Cardiac septum (tissue), 1 donor: ENCODE measurements around the gene ANO10. TPM values are rescaled to one million over a fixed set of nuclear protein-coding genes. Genes with fewer than 3 reads are reported as not detected.
"Not testable (repeated sequence)": the region's sequence is repeated elsewhere in the genome, so short reads cannot be mapped to it uniquely, and the experiment has no call there.

Experiments used
- DNase-seq: peaks from one replicate; pipeline ENCODE4 v3.0.0-alpha.2; 2020; ENCODE audit warnings: low spot score
- intact Hi-C: fragments of 100-400 bp; cut with DNase I; formaldehyde crosslinking; loops from one replicate; pipeline ENCODE4 v1.14.0; 2022
- total RNA-seq: library from RNA; stranded (reverse); fragmentation: NEBNext Ultra II Directional; extraction: Animal tissue kit (Norgen Biotek cat#: 25700); gene quantifications from one replicate; pipeline ENCODE4 v1.2.1, GENCODE V29; 2021
- donor health status: DM: no; HTN: no; CAD: no.

The ANO10 gene
- total RNA-seq, 1 donor from 2014 or later: 15.3 TPM

GRCh38 chr3:43584043-43584826 lies 37.6 kb downstream of the ANO10 start:
- intact Hi-C loops: no loop called here
- DNase-seq: no peak

- intact Hi-C loops: no loop called here
Measured at GRCh38 chr3:43583481-43583880, 38.3 kb downstream of the ANO10 start.

GRCh38 chr3:43582866-43583265 lies 38.9 kb downstream of the ANO10 start:
- intact Hi-C loops: no loop called here
- no peak for DNase-seq

More at GRCh38 chr3:43583481-43583880, 38.3 kb downstream of the ANO10 start:
- no peak for DNase-seq

- intact Hi-C loops: no loop called here
- no peak for DNase-seq
Measured at GRCh38 chr3:43581343-43581742, 40.5 kb downstream of the ANO10 start.

GRCh38 chr3:43580181-43580580 lies 41.6 kb downstream of the ANO10 start:
- DNase-seq: no peak
- intact Hi-C loops: no loop called here

GRCh38 chr3:43573576-43573975 lies 48.2 kb downstream of the ANO10 start:
- intact Hi-C loops: no loop called here
- no peak for DNase-seq

- DNase-seq, intact Hi-C loops: not testable (repeated sequence)
Measured at GRCh38 chr3:43565661-43566341, 56.0 kb downstream of the ANO10 start.

GRCh38 chr3:43559961-43560360 lies 61.9 kb downstream of the ANO10 start:
- DNase-seq: no peak
- intact Hi-C loops: no loop called here

- intact Hi-C loops: no loop called here
- no peak for DNase-seq
Measured at GRCh38 chr3:43558171-43558570, 63.6 kb downstream of the ANO10 start.

- DNase-seq: no peak
- intact Hi-C loops: loop anchor here (10.0 kb wide), 1 partner anchor 205 kb away; no protein-coding TSS in a partner anchor
Measured at GRCh38 chr3:43549626-43550290, 72.1 kb downstream of the ANO10 start.

- DNase-seq: not testable (repeated sequence)
- intact Hi-C loops: loop anchor here (10.0 kb wide), 1 partner anchor 211 kb away; no protein-coding TSS in a partner anchor
Measured at GRCh38 chr3:43544277-43544676, 77.5 kb downstream of the ANO10 start.

GRCh38 chr3:43542328-43543043 lies 79.3 kb downstream of the ANO10 start:
- DNase-seq: no peak
- intact Hi-C loops: loop anchor here (2.0 to 10.0 kb wide), 2 partner anchors 212 to 656 kb away; no protein-coding TSS in a partner anchor

- intact Hi-C loops: loop anchor here (10.0 kb wide), 1 partner anchor 214 kb away; no protein-coding TSS in a partner anchor
- DNase-seq: no peak
Measured at GRCh38 chr3:43540624-43541023, 81.2 kb downstream of the ANO10 start.

- no peak for DNase-seq
- intact Hi-C loops: no loop called here
Measured at GRCh38 chr3:43539321-43539720, 82.5 kb downstream of the ANO10 start.

- intact Hi-C loops: no loop called here
- DNase-seq: no peak
Measured at GRCh38 chr3:43537225-43537624, 84.6 kb downstream of the ANO10 start.

GRCh38 chr3:43534675-43535074 lies 87.1 kb downstream of the ANO10 start:
- DNase-seq: no peak
- intact Hi-C loops: no loop called here

- intact Hi-C loops: no loop called here
- DNase-seq: no peak
Measured at GRCh38 chr3:43533009-43533408, 88.8 kb downstream of the ANO10 start.

- intact Hi-C loops: no loop called here
- no peak for DNase-seq
Measured at GRCh38 chr3:43531835-43532234, 90.0 kb downstream of the ANO10 start.

- DNase-seq: no peak
Measured at GRCh38 chr3:43528498-43529099, 93.2 kb downstream of the ANO10 start.

More at GRCh38 chr3:43528498-43529099, 93.2 kb downstream of the ANO10 start:
- intact Hi-C loops: no loop called here
